HG03045 (cell line): Measurements from ENCODE around the gene GPR15LG.
"Not testable (repeated sequence)": the region's sequence is repeated elsewhere in the genome, so short reads cannot be mapped to it uniquely, and the experiment has no call there.

ENCODE experiments used
- ATAC-seq: cut with Tn5 transposase; IDR thresholded peaks from one replicate; pipeline ENCODE4 v1.9.1; 2021; ENCODE audit warnings: mild to moderate bottlenecking, moderate library complexity; ENCODE audit not compliant: unreplicated experiment

GPR15LG gene

GRCh38 chr10:84173501-84173929 is at the start of gene GPR15LG:
GPR15LG (plus strand) TSS chr10:84173801; CDS start chr10:84173852, 51 bp downstream.
- ATAC-seq: no peak

- not testable (repeated sequence) for ATAC-seq
Measured at GRCh38 chr10:84125910-84126784, 47.5 kb upstream of the GPR15LG start.

GRCh38 chr10:84126785-84127167 is 46.8 kb upstream of the GPR15LG start:
- no peak for ATAC-seq

GRCh38 chr10:84135836-84136235 is 37.8 kb upstream of the GPR15LG start:
- no peak for ATAC-seq

- no peak for ATAC-seq
Measured at GRCh38 chr10:84137811-84138210, 35.8 kb upstream of the GPR15LG start.

- peak; percentile 0 for ATAC-seq
Measured at GRCh38 chr10:84138478-84139125, 35.0 kb upstream of the GPR15LG start.

- peak; percentile 99 for ATAC-seq
Measured at GRCh38 chr10:84139126-84140035, 34.2 kb upstream of the GPR15LG start, which contains the start of gene GHITM. GHITM (plus strand) TSS chr10:84139509; CDS start chr10:84141501, 1,992 bp downstream.

- ATAC-seq: no peak
Measured at GRCh38 chr10:84140036-84140379, 33.6 kb upstream of the GPR15LG start.

- no peak for ATAC-seq
Measured at GRCh38 chr10:84147347-84147746, 26.3 kb upstream of the GPR15LG start.

GRCh38 chr10:84148006-84148597 is 25.5 kb upstream of the GPR15LG start:
- peak; percentile 53 for ATAC-seq

GRCh38 chr10:84149854-84150253 is 23.7 kb upstream of the GPR15LG start:
- no peak for ATAC-seq

GRCh38 chr10:84152769-84153168 is 20.8 kb upstream of the GPR15LG start:
- ATAC-seq: no peak

- ATAC-seq: no peak
Measured at GRCh38 chr10:84155521-84155920, 18.1 kb upstream of the GPR15LG start.

- ATAC-seq: no peak
Measured at GRCh38 chr10:84156009-84156408, 17.6 kb upstream of the GPR15LG start.

GRCh38 chr10:84156768-84157167 is 16.8 kb upstream of the GPR15LG start:
- no peak for ATAC-seq

GRCh38 chr10:84158061-84158460 is 15.5 kb upstream of the GPR15LG start:
- no peak for ATAC-seq

- ATAC-seq: no peak
Measured at GRCh38 chr10:84158550-84158949, 15.1 kb upstream of the GPR15LG start.

GRCh38 chr10:84159076-84159685 is 14.4 kb upstream of the GPR15LG start:
- ATAC-seq: no peak

- ATAC-seq: no peak
Measured at GRCh38 chr10:84160663-84161362, 12.8 kb upstream of the GPR15LG start.

- no peak for ATAC-seq
Measured at GRCh38 chr10:84163996-84164395, 9.6 kb upstream of the GPR15LG start.
